Activated T-helper 2 cell treated with anti-CD3 and anti-CD28 coated beads, Interferon-gamma antibody, Interleukin-2, Interleukin-4, amounts not matched to agents 10 μg/mL and 5 μg/mL and 100 μg/mL, durations not matched to agents 14 hours and 24 hours and 36 hours (primary cell): ENCODE results near the gene CYTH4. TPM values are rescaled to one million over a fixed set of nuclear protein-coding genes. Genes with fewer than 3 reads are reported as not detected.

ENCODE experiments used
- DNase-seq: peaks from one replicate; pipeline ENCODE4 v3.0.0; 2021; ENCODE audit warnings: low spot score
- H3K27ac Mint-ChIP-seq: one replicate; pipeline ENCODE4 v1.8.0; 2021; ENCODE audit warnings: mixed read lengths
- H3K27me3 Mint-ChIP-seq: one replicate; pipeline ENCODE4 v1.8.0; 2021; ENCODE audit warnings: low read depth, mixed read lengths
- H3K36me3 Mint-ChIP-seq: one replicate; pipeline ENCODE4 v1.8.0; 2021; ENCODE audit warnings: low read depth, mixed read lengths
- H3K4me1 Mint-ChIP-seq: one replicate; pipeline ENCODE4 v1.8.0; 2021; ENCODE audit warnings: low read depth, mixed read lengths
- H3K4me3 Mint-ChIP-seq: one replicate; pipeline ENCODE4 v1.8.0; 2021; ENCODE audit warnings: low read depth, mild to moderate bottlenecking, moderate library complexity, mixed read lengths
- H3K9me3 Mint-ChIP-seq: one replicate; pipeline ENCODE4 v1.8.0; 2021; ENCODE audit warnings: mixed read lengths
- intact Hi-C: fragments of 100-400 bp; cut with micrococcal nuclease; formaldehyde crosslinking; loops from one replicate; pipeline ENCODE4 v1.15.1; 2023
- total RNA-seq: library from RNA; stranded (reverse); gene quantifications from 2 replicates; pipeline ENCODE4 v1.2.3, GENCODE V29; 2022

Gene CYTH4
- total RNA-seq, 1 donor from 2014 or later, result 49.8 TPM

DNA sequence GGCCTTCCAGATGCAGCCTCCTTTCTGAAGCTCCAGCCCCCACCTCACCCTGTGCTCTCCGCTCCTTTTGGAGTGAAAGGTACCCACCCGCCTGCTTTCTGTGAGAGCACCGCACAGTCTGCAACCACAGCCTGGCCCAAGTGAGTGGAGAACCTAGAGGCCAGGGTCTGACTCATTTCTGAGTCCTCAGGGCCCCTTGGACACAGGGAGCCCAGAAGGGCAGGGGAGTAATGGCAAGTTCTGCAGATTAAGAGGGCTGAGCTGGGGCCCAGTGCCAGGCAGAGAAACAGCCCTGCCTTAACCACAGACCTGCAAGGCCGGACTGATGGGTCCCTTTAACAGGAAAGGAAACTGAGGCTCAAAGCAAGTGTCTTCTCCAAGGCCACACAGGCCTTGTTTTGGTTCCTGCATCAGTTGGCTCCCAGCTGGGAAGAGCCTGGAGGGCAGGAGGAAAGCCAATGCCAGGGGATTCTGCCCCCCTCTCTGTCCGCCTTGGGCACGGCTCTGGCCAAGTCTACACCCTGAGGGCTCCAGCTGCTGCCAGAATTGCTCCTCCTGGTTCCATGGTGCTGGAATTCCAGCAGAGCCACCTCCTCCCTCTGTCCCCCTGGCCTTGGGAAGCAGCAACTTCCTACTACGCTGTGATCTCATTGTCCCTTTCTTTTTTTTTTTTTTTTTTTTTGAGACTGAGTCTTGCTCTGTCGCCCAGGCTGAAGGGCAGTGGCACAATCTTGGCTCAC is 55.1 kb downstream of the CYTH4 start:
- intact Hi-C loops, result loop anchor here (5.0 kb wide), 1 partner anchor 90 kb away; the partner anchor contains the start of gene ELFN2
- no peak for DNase-seq
- Mint-ChIP-seq H3K4me3 (no peak overlapping the region), H3K4me1 (peaks cover 4% of the 10 kb centered on the region), H3K36me3 (no peaks in the 10 kb centered on the region), H3K27ac (no peak overlapping the region), H3K27me3 (peaks cover 46% of the 10 kb centered on the region), H3K9me3 (no peaks in the 10 kb centered on the region)

DNA sequence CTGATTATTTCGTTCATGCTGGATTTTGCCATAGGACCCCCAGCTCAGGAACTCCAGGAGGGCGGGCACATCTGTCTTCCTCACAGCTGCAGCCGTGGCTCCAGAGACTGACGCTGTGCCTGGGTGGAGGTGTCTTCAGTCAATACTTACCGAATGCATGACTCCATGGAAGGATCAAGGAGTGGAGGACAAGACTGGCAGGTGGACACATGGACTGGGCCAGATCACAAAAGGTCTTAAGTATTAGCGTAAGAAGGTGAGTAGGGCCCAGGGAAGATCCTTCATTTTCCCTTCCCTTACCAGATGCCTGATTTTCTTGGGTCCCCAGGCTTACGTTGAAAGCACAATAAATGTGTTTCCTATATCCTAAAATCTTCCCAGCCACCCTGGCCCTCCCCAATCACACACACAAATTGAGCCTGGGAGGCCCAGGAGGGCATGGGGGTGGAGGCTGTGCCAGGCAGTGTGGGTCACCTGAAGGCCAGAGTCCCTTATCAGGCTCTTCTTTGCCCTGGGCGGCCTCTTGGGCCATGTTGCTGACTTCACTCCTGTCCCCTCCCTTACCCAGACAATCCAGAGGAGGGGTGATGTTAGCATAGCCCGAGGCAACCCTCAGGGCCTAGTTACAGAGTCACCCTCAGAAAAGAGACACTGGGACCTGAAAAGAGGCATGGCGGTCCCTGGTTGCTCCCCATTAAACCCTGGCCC is 56.4 kb downstream of the CYTH4 start:
- DNase-seq, result no peak
- Mint-ChIP-seq H3K4me1 (peaks cover 4% of the 10 kb centered on the region), H3K27ac (no peak overlapping the region), H3K36me3 (no peaks in the 10 kb centered on the region), H3K9me3 (no peaks in the 10 kb centered on the region), H3K4me3 (no peak overlapping the region), H3K27me3 (peaks cover 38% of the 10 kb centered on the region)
- intact Hi-C loops, result loop anchor here (5.0 kb wide), 1 partner anchor 89 kb away; the partner anchor contains the start of gene ELFN2

DNA sequence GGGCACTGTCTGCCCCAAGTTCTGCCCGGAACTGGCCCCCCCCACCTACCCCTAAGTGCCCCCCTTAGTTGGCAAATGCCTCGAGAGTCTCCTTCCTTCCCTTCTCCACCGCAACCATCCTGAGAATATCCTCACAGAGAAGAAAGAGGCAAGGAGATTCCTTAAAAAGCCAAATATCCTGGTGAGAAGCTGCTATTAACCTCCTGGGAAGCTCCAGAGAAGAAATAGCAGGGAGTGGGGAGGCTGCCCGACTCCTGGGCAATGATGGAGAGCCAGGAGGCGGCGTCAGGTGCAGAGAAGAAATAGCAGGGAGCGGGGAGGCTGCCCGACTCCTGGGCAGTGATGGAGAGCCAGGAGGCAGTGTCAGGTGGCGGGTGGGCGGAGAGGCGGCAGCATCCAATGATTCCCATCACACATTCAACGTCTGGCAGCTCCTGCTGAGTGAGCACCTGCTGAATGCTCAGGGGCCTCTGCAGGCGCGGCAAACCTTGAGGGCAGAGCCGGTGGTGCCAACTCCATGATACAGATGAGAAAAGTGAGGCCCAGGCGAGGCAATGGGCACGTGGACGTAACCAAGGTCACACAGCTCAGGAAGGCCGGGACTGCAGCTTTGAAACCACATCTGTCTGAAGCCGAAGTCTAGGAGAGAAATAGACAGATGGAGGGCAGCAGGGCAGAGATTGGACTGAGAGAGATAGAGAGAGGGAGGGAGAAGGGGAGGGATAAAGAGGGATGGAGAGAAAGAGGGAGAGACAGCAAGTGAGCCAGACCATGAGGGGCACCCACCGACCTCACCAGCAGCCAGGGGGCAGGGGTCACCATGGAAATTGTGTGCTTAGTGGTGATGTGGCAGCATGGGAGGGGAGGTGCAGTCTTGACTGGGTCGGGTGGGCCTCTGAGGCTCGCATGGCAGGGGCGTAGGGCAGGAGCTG is 58.3 kb downstream of the CYTH4 start:
- Mint-ChIP-seq H3K4me1 (no peaks in the 10 kb centered on the region), H3K9me3 (no peaks in the 10 kb centered on the region), H3K36me3 (no peaks in the 10 kb centered on the region), H3K27ac (no peak overlapping the region), H3K4me3 (no peak overlapping the region), H3K27me3 (peaks cover 23% of the 10 kb centered on the region)
- DNase-seq, result no peak
- intact Hi-C loops, result no loop called here

DNA sequence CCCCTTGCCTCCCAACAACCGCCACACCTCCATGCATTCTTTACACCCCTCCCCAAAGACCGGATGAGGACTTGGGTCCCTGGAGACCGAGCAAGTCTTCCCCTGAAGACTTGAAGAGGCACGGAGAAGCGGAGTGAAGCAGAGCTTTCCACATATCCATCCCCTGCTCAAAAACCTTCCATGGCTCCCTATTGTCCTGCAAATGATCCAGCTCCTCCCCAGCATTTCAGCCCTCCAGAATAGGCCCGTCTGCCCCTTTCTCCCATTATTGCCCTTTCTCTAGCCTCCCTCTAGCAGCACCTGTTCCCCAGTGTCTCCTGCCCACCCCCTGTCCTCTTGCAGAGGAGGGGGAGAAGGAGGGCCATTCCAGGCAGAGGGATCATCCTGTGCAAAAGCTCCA is 59.8 kb downstream of the CYTH4 start:
- H3K4me1 Mint-ChIP-seq, result no peaks in the 10 kb centered on the region
- H3K9me3 Mint-ChIP-seq, result no peaks in the 10 kb centered on the region
- intact Hi-C loops, result no loop called here
- H3K27ac Mint-ChIP-seq, result no peak overlapping the region
- no peak for DNase-seq
- H3K27me3 Mint-ChIP-seq, result peaks cover 14% of the 10 kb centered on the region
- H3K4me3 Mint-ChIP-seq, result no peak overlapping the region
- no peaks in the 10 kb centered on the region for H3K36me3 Mint-ChIP-seq

GRCh38 chr22:37343348-37343747 is 61.0 kb downstream of the CYTH4 start:
- no peaks in the 10 kb centered on the region for H3K4me1 Mint-ChIP-seq
- no peak overlapping the region for H3K4me3 Mint-ChIP-seq
- no peaks in the 10 kb centered on the region for H3K36me3 Mint-ChIP-seq
- no peak for DNase-seq
- H3K27me3 Mint-ChIP-seq, result peaks cover 7% of the 10 kb centered on the region
- no peak overlapping the region for H3K27ac Mint-ChIP-seq
- no peaks in the 10 kb centered on the region for H3K9me3 Mint-ChIP-seq
- intact Hi-C loops, result no loop called here

GRCh38 chr22:37343863-37344734 is 61.8 kb downstream of the CYTH4 start:
- DNase-seq, result no peak
- H3K27ac Mint-ChIP-seq, result no peak overlapping the region
- no peaks in the 10 kb centered on the region for H3K36me3 Mint-ChIP-seq
- H3K9me3 Mint-ChIP-seq, result no peaks in the 10 kb centered on the region
- intact Hi-C loops, result no loop called here
- peaks cover 6% of the 10 kb centered on the region for H3K27me3 Mint-ChIP-seq
- H3K4me1 Mint-ChIP-seq, result no peaks in the 10 kb centered on the region
- no peak overlapping the region for H3K4me3 Mint-ChIP-seq

- no peaks in the 10 kb centered on the region for H3K4me1 Mint-ChIP-seq
- DNase-seq, result no peak
- H3K9me3 Mint-ChIP-seq, result no peaks in the 10 kb centered on the region
- H3K27ac Mint-ChIP-seq, result no peak overlapping the region
- H3K36me3 Mint-ChIP-seq, result no peaks in the 10 kb centered on the region
- no peak overlapping the region for H3K4me3 Mint-ChIP-seq
- intact Hi-C loops, result no loop called here
- peaks cover 6% of the 10 kb centered on the region for H3K27me3 Mint-ChIP-seq
These were observed 62.6 kb downstream of the CYTH4 start for GRCh38 chr22:37344735-37345449.

DNA sequence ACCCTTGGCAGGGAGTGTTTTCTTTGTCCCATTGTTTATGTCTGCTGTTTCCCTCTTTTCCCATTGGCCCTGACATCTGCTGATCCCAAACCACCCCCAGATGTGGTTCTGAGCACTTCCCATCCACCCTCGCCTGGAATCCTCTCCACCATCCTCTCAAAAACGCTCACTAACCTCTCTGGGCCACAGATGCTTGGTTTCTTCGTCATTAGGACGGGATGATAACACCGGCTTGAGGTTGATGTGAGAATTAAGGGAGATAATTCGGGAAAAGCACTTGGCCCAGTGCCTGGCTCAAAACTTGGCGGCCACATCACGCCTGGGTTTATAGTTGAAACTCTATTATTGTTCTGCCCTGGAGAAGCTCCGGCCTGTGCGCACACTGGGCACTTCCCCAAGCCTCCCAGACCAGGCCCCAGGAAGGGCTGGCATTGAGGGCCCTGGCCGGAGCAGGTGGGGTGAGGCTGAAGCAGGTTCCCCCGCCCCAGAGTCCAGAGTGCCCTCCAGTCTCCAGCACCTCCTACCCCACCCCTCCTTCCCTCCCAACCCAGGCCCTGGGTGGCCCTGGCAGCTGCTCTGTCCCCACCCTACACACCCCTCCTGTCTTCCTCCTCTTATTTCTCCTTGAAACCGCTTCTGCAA is 63.7 kb downstream of the CYTH4 start:
- H3K27ac Mint-ChIP-seq, result no peak overlapping the region
- intact Hi-C loops, result no loop called here
- peaks cover 6% of the 10 kb centered on the region for H3K27me3 Mint-ChIP-seq
- no peaks in the 10 kb centered on the region for H3K4me1 Mint-ChIP-seq
- DNase-seq, result no peak
- H3K4me3 Mint-ChIP-seq, result no peak overlapping the region
- H3K36me3 Mint-ChIP-seq, result no peaks in the 10 kb centered on the region
- H3K9me3 Mint-ChIP-seq, result no peaks in the 10 kb centered on the region

DNA sequence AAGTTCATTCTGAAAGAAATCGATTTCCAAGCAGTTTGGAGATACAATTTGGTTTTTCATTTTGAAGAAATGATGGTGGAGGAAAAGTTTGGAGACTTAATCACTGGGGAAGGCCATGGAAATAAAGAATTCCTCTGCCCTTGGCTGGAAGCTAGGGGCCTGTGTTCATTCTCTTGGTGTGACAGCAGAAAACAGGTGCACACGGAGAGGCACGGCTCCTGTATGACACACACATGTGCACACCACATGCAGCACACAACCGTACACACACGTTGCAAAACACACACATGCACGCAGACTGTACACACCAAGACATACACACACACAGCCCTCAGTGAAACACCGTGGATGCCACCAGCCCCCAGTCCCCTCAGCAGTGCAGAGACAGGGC is 64.2 kb downstream of the CYTH4 start:
- Mint-ChIP-seq H3K9me3 (no peaks in the 10 kb centered on the region), H3K27me3 (peaks cover 6% of the 10 kb centered on the region), H3K4me3 (no peak overlapping the region), H3K4me1 (no peaks in the 10 kb centered on the region), H3K36me3 (no peaks in the 10 kb centered on the region), H3K27ac (no peak overlapping the region)
- no peak for DNase-seq
- intact Hi-C loops, result no loop called here

DNA sequence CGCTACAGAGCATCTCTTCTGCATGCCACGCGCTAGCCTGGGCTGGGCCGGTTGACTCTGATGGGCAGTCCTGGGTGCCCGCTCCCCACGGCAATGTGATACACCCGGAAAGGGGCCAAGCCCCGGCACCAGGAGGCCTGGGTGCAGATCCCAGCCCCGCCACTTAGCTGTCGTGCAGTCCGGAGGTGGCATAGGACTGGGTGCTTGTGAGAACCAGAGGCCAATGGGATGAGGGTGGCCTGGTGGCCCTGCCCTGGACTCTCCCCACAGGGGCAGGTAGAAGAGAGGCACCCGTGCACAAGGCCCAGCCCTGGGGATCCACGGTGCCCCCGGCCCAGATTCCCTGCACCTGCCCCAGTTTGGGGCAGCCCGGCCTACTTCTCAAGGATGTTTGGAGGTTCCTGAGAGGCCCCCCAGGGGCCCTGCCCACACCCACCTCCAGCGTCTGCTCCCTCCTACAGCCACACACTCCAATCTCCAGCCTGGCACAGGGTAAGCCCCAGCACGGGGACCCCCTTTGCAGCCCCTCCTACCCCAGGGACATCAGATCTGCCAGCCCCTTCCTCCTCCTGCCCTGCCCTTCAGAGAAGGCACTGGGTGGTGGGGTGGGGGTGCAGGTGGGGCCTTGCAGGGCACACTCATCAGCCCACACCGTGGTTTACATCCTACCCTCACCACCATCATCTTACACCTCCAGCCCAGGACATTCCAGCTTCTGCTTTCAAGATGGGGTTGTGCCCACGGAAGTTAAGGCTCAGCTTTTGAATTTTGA is 66.9 kb downstream of the CYTH4 start:
- Mint-ChIP-seq H3K4me3 (no peak overlapping the region), H3K4me1 (no peaks in the 10 kb centered on the region), H3K9me3 (no peaks in the 10 kb centered on the region), H3K36me3 (no peaks in the 10 kb centered on the region), H3K27ac (no peak overlapping the region), H3K27me3 (no peaks in the 10 kb centered on the region)
- DNase-seq, result no peak
- intact Hi-C loops, result no loop called here

GRCh38 chr22:37351232-37351631 is 68.9 kb downstream of the CYTH4 start:
- H3K4me3 Mint-ChIP-seq, result no peak overlapping the region
- H3K36me3 Mint-ChIP-seq, result no peaks in the 10 kb centered on the region
- intact Hi-C loops, result no loop called here
- no peaks in the 10 kb centered on the region for H3K4me1 Mint-ChIP-seq
- DNase-seq, result no peak
- H3K27ac Mint-ChIP-seq, result no peak overlapping the region
- no peaks in the 10 kb centered on the region for H3K27me3 Mint-ChIP-seq
- H3K9me3 Mint-ChIP-seq, result no peaks in the 10 kb centered on the region
